Osteoblast (primary cell): ENCODE measurements around the gene ZNF76. TPM values are rescaled to one million over a fixed set of nuclear protein-coding genes. Genes with fewer than 3 reads are reported as not detected.

Experiments used
- DNase-seq: peaks from one replicate; pipeline ENCODE4 v3.0.0; 2011; ENCODE audit warnings: low spot score, mixed read lengths; ENCODE audit not compliant: insufficient read length; ENCODE audit errors: missing footprints
- H2AFZ ChIP-seq: 2 replicates; pipeline ENCODE4 v1.6.0; 2011; ENCODE audit warnings: mild to moderate bottlenecking, low read length
- H3K27ac ChIP-seq: 2 replicates; pipeline ENCODE4 v1.5.1; 2011; ENCODE audit warnings: mild to moderate bottlenecking, low read depth, low read length, moderate library complexity
- H3K27me3 ChIP-seq: 2 replicates; pipeline ENCODE4 v1.6.0; 2012; ENCODE audit warnings: mild to moderate bottlenecking, control low read depth, inconsistent platforms, low read length, moderate library complexity; ENCODE audit not compliant: insufficient read depth
- H3K36me3 ChIP-seq: 2 replicates; pipeline ENCODE4 v1.5.1; 2011; ENCODE audit warnings: mild to moderate bottlenecking, low read length, control low read depth, moderate library complexity; ENCODE audit not compliant: insufficient read depth
- H3K4me1 ChIP-seq: 2 replicates; pipeline ENCODE4 v1.5.1; 2011; ENCODE audit warnings: mild to moderate bottlenecking, low read length, control low read depth, moderate library complexity; ENCODE audit not compliant: insufficient read depth
- H3K4me2 ChIP-seq: 2 replicates; pipeline ENCODE4 v1.6.0; 2011; ENCODE audit warnings: mild to moderate bottlenecking, low read length; ENCODE audit not compliant: insufficient read depth
- H3K4me3 ChIP-seq: fragments of 200-600 bp; sonication (generic); 3 replicates; pipeline ENCODE4 v1.5.1; 2012; ENCODE audit warnings: mild to moderate bottlenecking, low read length, inconsistent platforms; ENCODE audit not compliant: insufficient read depth
- H3K79me2 ChIP-seq: 2 replicates; pipeline ENCODE4 v1.6.0; 2012; ENCODE audit warnings: mild to moderate bottlenecking, low read length, control low read depth, inconsistent platforms; ENCODE audit not compliant: insufficient read depth
- H3K9me3 ChIP-seq: 2 replicates; pipeline ENCODE4 v1.5.1; 2011; ENCODE audit warnings: low read depth, low read length, control low read depth
- H4K20me1 ChIP-seq: 2 replicates; pipeline ENCODE4 v1.6.0; 2012; ENCODE audit warnings: mild to moderate bottlenecking, low read length, control low read depth; ENCODE audit not compliant: insufficient read depth
- total RNA-seq: library from RNA; depleted of rRNA; stranded (reverse); fragments of >200 nt; gene quantifications from 2 replicates; pipeline ENCODE4 v1.2.3, GENCODE V29; 2012
- TF ChIP-seq, protein P1 (sequence below): IDR thresholded peaks from 2 replicates; pipeline ENCODE4 v1.5.1; 2011; ENCODE audit warnings: mild to moderate bottlenecking, low read depth, low read length, moderate library complexity; ENCODE audit errors: extremely low read depth

ZNF76 gene
- total RNA-seq, 1 donor, result 19.9 TPM

- Histone ChIP-seq H3K27me3 (no peaks in the 10 kb centered on the region), H2AFZ (no peak overlapping the region), H3K36me3 (peaks cover 80% of the 10 kb centered on the region), H3K4me2 (peak overlapping the region; percentile 82), H3K4me1 (peaks cover 77% of the 10 kb centered on the region), H3K27ac (no peak overlapping the region), H3K9me3 (no peaks in the 10 kb centered on the region), H4K20me1 (peaks cover 84% of the 10 kb centered on the region), H3K4me3 (no peak overlapping the region), H3K79me2 (peaks cover 98% of the 10 kb centered on the region)
- TF ChIP-seq, protein P1, sequence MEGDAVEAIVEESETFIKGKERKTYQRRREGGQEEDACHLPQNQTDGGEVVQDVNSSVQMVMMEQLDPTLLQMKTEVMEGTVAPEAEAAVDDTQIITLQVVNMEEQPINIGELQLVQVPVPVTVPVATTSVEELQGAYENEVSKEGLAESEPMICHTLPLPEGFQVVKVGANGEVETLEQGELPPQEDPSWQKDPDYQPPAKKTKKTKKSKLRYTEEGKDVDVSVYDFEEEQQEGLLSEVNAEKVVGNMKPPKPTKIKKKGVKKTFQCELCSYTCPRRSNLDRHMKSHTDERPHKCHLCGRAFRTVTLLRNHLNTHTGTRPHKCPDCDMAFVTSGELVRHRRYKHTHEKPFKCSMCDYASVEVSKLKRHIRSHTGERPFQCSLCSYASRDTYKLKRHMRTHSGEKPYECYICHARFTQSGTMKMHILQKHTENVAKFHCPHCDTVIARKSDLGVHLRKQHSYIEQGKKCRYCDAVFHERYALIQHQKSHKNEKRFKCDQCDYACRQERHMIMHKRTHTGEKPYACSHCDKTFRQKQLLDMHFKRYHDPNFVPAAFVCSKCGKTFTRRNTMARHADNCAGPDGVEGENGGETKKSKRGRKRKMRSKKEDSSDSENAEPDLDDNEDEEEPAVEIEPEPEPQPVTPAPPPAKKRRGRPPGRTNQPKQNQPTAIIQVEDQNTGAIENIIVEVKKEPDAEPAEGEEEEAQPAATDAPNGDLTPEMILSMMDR, result no peak
- no peak for DNase-seq
Measured at GRCh38 chr6:35220711-35221110, 38.8 kb upstream of the ZNF76 start.

- Histone ChIP-seq H3K36me3 (peaks cover 92% of the 10 kb centered on the region), H3K9me3 (no peaks in the 10 kb centered on the region), H3K79me2 (peaks cover 95% of the 10 kb centered on the region), H4K20me1 (peaks cover 89% of the 10 kb centered on the region), H3K27me3 (no peaks in the 10 kb centered on the region), H3K27ac (no peak overlapping the region), H3K4me2 (no peak overlapping the region), H2AFZ (no peak overlapping the region), H3K4me3 (no peak overlapping the region), H3K4me1 (peaks cover 65% of the 10 kb centered on the region)
- TF ChIP-seq, protein P1, result no peak
- no peak for DNase-seq
Measured at GRCh38 chr6:35223396-35223795, 36.1 kb upstream of the ZNF76 start.

DNA sequence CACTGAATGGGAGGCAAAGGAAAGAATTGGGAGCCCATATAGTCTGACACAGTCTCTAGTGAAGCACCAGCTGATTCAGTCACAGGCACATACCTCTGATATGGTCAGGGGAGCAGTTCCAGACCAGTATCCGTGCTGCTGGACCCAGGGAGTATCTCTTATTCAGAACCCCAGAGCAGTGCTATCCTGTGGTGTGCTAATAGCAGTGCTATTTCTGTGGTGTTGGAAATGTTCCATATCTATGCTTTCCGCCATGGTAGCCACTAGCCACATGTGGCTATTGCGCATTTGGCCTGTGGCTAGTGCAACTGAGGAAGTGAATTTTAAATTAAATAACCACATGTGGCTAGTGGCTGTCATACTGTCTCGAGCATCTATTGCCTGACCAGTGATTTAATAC, 34.8 kb upstream of the ZNF76 start:
- TF ChIP-seq, protein P1, result no peak
- peaks cover 84% of the 10 kb centered on the region for H4K20me1 ChIP-seq

GRCh38 chr6:35228481-35228880, 31.1 kb upstream of the ZNF76 start:
- Histone ChIP-seq H3K9me3 (no peaks in the 10 kb centered on the region), H3K27ac (no peak overlapping the region), H4K20me1 (peaks cover 60% of the 10 kb centered on the region), H3K4me3 (no peak overlapping the region), H2AFZ (no peak overlapping the region), H3K4me1 (peaks cover 56% of the 10 kb centered on the region), H3K36me3 (peaks cover 94% of the 10 kb centered on the region), H3K4me2 (no peak overlapping the region), H3K27me3 (no peaks in the 10 kb centered on the region), H3K79me2 (peaks cover 93% of the 10 kb centered on the region)
- TF ChIP-seq, protein P1, result no peak
- no peak for DNase-seq

More for the DNA sequence above, 34.8 kb upstream of the ZNF76 start:
- DNase-seq, result no peak
- Histone ChIP-seq H2AFZ (no peak overlapping the region), H3K36me3 (peaks cover 94% of the 10 kb centered on the region), H3K79me2 (peaks cover 94% of the 10 kb centered on the region), H3K4me3 (no peak overlapping the region), H3K27ac (no peak overlapping the region), H3K27me3 (no peaks in the 10 kb centered on the region), H3K4me1 (peaks cover 59% of the 10 kb centered on the region), H3K4me2 (no peak overlapping the region), H3K9me3 (no peaks in the 10 kb centered on the region)
